Endothelial cell of umbilical vein (primary cell): ENCODE measurements around the gene COL18A1. TPM values are rescaled to one million over a fixed set of nuclear protein-coding genes. Genes with fewer than 3 reads are reported as not detected.

ENCODE experiments used
- BruUV-seq: library from RNA; stranded (reverse); fragments of 400-500 nt; replicated peaks from 2 replicates; lab custom pipeline; 2021; lab: Mats Ljungman, UMichigan
- CTCF ChIA-PET: fragments of 300-600, 350-600 bp; sonication (Branson Sonifier 250); formaldehyde crosslinking; loops from one replicate; lab custom pipeline; 2021; ENCODE audit warnings: antibody characterized with exemption, inconsistent platforms; lab: Charles Lee
- POLR2A ChIA-PET: fragments of 300-600, 350-600 bp; sonication (Branson Sonifier 250); formaldehyde crosslinking; loops from one replicate; lab custom pipeline; 2021; ENCODE audit warnings: antibody characterized with exemption, inconsistent platforms; lab: Charles Lee
- DNase-seq: peaks from one replicate; pipeline ENCODE4 v3.0.0-alpha.2; 2011; ENCODE audit warnings: low read depth, low spot score
- FAIRE-seq: peaks from 2 replicates; lab custom pipeline; 2011; peaks lifted over from hg19 to GRCh38; lab: Jason Lieb, UNC
- H2AFZ ChIP-seq: 2 replicates; pipeline ENCODE4 v1.6.0; 2012; ENCODE audit warnings: low read depth, low read length, control low read depth, inconsistent platforms
- H3K27ac ChIP-seq: 2 replicates; pipeline ENCODE4 v1.5.1; 2011; ENCODE audit warnings: low read depth, mild to moderate bottlenecking, control low read depth, low read length, moderate library complexity; ENCODE audit not compliant: insufficient read depth
- H3K27me3 ChIP-seq, 2 experiments: 2 replicates each; pipeline versions ENCODE4 v1.6.0 to v1.6.1; 2011; ENCODE audit warnings: low read length in 2 of 2, mixed read lengths in 1 of 2; ENCODE audit not compliant: control insufficient read depth in 2 of 2, insufficient read depth in 2 of 2
- H3K36me3 ChIP-seq, 2 experiments: 2 replicates in 1 of 2; 3 replicates in 1 of 2; pipeline ENCODE4 v1.5.1; 2011; ENCODE audit warnings: low read length in 2 of 2, mild to moderate bottlenecking in 1 of 2, moderate library complexity in 1 of 2; ENCODE audit not compliant: control insufficient read depth in 2 of 2, insufficient read depth in 2 of 2; ENCODE audit errors: extremely low read depth in 1 of 2
- H3K4me1 ChIP-seq: 3 replicates; pipeline ENCODE4 v1.5.1; 2011; ENCODE audit warnings: mild to moderate bottlenecking, low read length; ENCODE audit not compliant: control insufficient read depth, insufficient read depth; ENCODE audit errors: extremely low read depth
- H3K4me2 ChIP-seq: 2 replicates; pipeline ENCODE4 v1.6.1; 2011; ENCODE audit warnings: low read length, control low read depth, mixed read lengths; ENCODE audit not compliant: insufficient read depth
- H3K4me3 ChIP-seq, 3 experiments: fragments of 200-600 bp in 1 of 3; sonication (generic), shearing (Covaris generic) in 1 of 3; replicated peaks in 1 of 3; 2 replicates each; pipeline ENCODE4 v1.5.1; 2011 to 2016; ENCODE audit warnings: control low read depth in 3 of 3, low read length in 3 of 3, mild to moderate bottlenecking in 2 of 3, inconsistent platforms in 1 of 3, low read depth in 1 of 3, moderate library complexity in 1 of 3; ENCODE audit not compliant: insufficient read depth in 1 of 3
- H3K79me2 ChIP-seq: 2 replicates; pipeline ENCODE4 v1.6.0; 2012; ENCODE audit warnings: low read length, inconsistent platforms; ENCODE audit not compliant: control insufficient read depth, insufficient read depth
- H3K9ac ChIP-seq: replicated peaks from 2 replicates; pipeline ENCODE3; 2011; ENCODE audit warnings: low read length, control low read depth; ENCODE audit not compliant: insufficient read depth; ENCODE audit errors: extremely low read depth
- H3K9me1 ChIP-seq: replicated peaks from 3 replicates; pipeline ENCODE4 v1.6.0; 2011; ENCODE audit warnings: mild to moderate bottlenecking, low read length; ENCODE audit not compliant: control insufficient read depth, insufficient read depth; ENCODE audit errors: extremely low read depth
- H3K9me3 ChIP-seq: replicated peaks from 2 replicates; pipeline ENCODE4 v1.5.1; 2012; ENCODE audit warnings: low read length, inconsistent platforms; ENCODE audit not compliant: control insufficient read depth, insufficient read depth
- H4K20me1 ChIP-seq: replicated peaks from 2 replicates; pipeline ENCODE3; 2011; ENCODE audit warnings: mild to moderate bottlenecking, low read length; ENCODE audit not compliant: control insufficient read depth, insufficient read depth; ENCODE audit errors: extremely low read depth
- JUN ChIP-seq: IDR thresholded peaks from 2 replicates; pipeline ENCODE4 v1.6.1; 2011; ENCODE audit warnings: borderline replicate concordance, low read depth; ENCODE audit not compliant: insufficient read length, insufficient read depth
- MYC ChIP-seq: IDR thresholded peaks from one replicate; pipeline ENCODE4 v1.6.1; 2011; ENCODE audit warnings: mild to moderate bottlenecking, low read depth, low read length
- POLR2A ChIP-seq: IDR thresholded peaks from 2 replicates; pipeline ENCODE4 v1.6.1; 2012; ENCODE audit warnings: low read depth, mild to moderate bottlenecking, control low read depth, low read length
- POLR2AphosphoS5 ChIP-seq: IDR thresholded peaks from 2 replicates; pipeline ENCODE4 v1.6.1; 2012; ENCODE audit warnings: low read depth, mild to moderate bottlenecking, control low read depth, low read length, moderate library complexity; ENCODE audit not compliant: insufficient read depth
- dilution Hi-C: fragments of 300-500 bp; cut with MboI; formaldehyde crosslinking; loops from one replicate; pipeline ENCODE4 v1.15.0; 2019; ENCODE audit warnings: low sequenced_read_pairs; ENCODE audit not compliant: extremely low pct_ligation_motif_present
- intact Hi-C: fragments of 100-400 bp; cut with micrococcal nuclease; formaldehyde crosslinking; loops from one replicate; pipeline ENCODE4 v1.10.0; 2022
- polyA plus RNA-seq, 4 experiments: library from polyadenylated mRNA; depleted of rRNA in 3 of 4; stranded (reverse) in 3 of 4; unstranded in 1 of 4; fragments of >200 nt; gene quantifications; 2 replicates each; pipeline versions ENCODE4 v1.2.1 to v1.2.3, GENCODE V29; 2011 to 2012; ENCODE audit warnings: missing spikeins in 1 of 4
- total RNA-seq: library from RNA; stranded (reverse); gene quantifications from 2 replicates; pipeline ENCODE4 v1.2.3, GENCODE V29; 2021
- TF ChIP-seq, protein P1 (sequence below): IDR thresholded peaks from 2 replicates; pipeline ENCODE4 v1.6.1; 2011; ENCODE audit not compliant: insufficient read depth, insufficient read length
- TF ChIP-seq, protein P2 (sequence below), 2 donors: IDR thresholded peaks; 1 replicate in 1 of 2; 2 replicates in 1 of 2; pipeline ENCODE4 v1.5.1; 2011; ENCODE audit warnings: low read length in 2 of 2, mild to moderate bottlenecking in 2 of 2, moderate library complexity in 2 of 2, control low read depth in 1 of 2, inconsistent platforms in 1 of 2, low read depth in 1 of 2; ENCODE audit not compliant: insufficient read depth in 1 of 2; ENCODE audit errors: extremely low read depth in 1 of 2

The COL18A1 gene
- total and polyA plus RNA-seq, 2 donors (not counting 3 experiments of a cell fraction or from before 2014, with no cell fraction given), result 198 to 252 TPM

DNA sequence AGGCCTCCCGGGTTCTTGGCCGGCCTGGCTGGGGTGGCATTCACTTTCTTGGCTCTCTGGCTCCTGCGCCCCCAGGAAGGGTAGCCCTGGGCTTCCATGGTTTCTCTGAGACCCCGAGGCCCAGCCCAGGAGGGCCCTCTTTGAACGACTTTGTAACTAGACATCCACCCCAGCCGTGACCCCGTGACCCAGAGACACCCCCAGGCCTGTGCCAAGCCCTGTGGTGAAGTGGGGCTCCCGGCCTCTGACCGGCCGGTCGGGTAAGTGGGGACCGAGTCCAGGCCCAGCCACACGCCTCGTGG lies 64.0 kb downstream of the COL18A1 start:
- Histone ChIP-seq H3K27ac (no peak overlapping the region), H3K4me2 (no peak overlapping the region), H2AFZ (no peak overlapping the region), H4K20me1 (no peaks in the 10 kb centered on the region), H3K36me3 (peaks cover 3 to 11% of the 10 kb centered on the region in 2 experiments), H3K27me3 (no peaks in the 10 kb centered on the region), H3K9me3 (no peaks in the 10 kb centered on the region), H3K9ac (no peak overlapping the region), H3K79me2 (peaks cover 40% of the 10 kb centered on the region), H3K4me3 (no peak overlapping the region), H3K4me1 (peaks cover 22% of the 10 kb centered on the region), H3K9me1 (no peaks in the 10 kb centered on the region)
- dilution Hi-C loops (no loop called here), intact Hi-C loops (no loop called here)
- TF ChIP-seq JUN (no peak), POLR2A (no peak), MYC (no peak), POLR2AphosphoS5 (no peak)
- TF ChIP-seq, protein P1, sequence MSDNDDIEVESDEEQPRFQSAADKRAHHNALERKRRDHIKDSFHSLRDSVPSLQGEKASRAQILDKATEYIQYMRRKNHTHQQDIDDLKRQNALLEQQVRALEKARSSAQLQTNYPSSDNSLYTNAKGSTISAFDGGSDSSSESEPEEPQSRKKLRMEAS, result no peak
- TF ChIP-seq, protein P2, sequence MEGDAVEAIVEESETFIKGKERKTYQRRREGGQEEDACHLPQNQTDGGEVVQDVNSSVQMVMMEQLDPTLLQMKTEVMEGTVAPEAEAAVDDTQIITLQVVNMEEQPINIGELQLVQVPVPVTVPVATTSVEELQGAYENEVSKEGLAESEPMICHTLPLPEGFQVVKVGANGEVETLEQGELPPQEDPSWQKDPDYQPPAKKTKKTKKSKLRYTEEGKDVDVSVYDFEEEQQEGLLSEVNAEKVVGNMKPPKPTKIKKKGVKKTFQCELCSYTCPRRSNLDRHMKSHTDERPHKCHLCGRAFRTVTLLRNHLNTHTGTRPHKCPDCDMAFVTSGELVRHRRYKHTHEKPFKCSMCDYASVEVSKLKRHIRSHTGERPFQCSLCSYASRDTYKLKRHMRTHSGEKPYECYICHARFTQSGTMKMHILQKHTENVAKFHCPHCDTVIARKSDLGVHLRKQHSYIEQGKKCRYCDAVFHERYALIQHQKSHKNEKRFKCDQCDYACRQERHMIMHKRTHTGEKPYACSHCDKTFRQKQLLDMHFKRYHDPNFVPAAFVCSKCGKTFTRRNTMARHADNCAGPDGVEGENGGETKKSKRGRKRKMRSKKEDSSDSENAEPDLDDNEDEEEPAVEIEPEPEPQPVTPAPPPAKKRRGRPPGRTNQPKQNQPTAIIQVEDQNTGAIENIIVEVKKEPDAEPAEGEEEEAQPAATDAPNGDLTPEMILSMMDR (IDR thresholded peaks at IDR 0.05; ENCODE audit: extremely low read depth in 1 of 2, insufficient read depth in 1 of 2, low read depth in 1 of 2, low read length in 2 of 2), result no peak
- FAIRE-seq (no peak), DNase-seq (no peak)
- ChIA-PET POLR2A (no interaction called here), CTCF (no interaction called here)
- BruUV-seq, result no TSS peak
